Measurements from ENCODE around the gene MYO6. TPM values are rescaled to one million over a fixed set of nuclear protein-coding genes. Genes with fewer than 3 reads are reported as not detected.

MYO6 gene
- total and polyA plus RNA-seq, 5 donors, result 3.3 to 9.0 (median 7.3) TPM

- Histone ChIP-seq H3K27ac (ENCODE audit: low read length) (no peak overlapping the region), H3K4me1 (ENCODE audit: control insufficient read depth, insufficient read depth, low read length) (no peaks in the 10 kb centered on the region), H3K27me3 (ENCODE audit: control insufficient read depth, insufficient read depth) (no peaks in the 10 kb centered on the region), H3K4me3 (ENCODE audit: low read length) (no peak overlapping the region), H3K9me3 (ENCODE audit: control insufficient read depth, low read length) (no peaks in the 10 kb centered on the region)
- DNase-seq, result no peak
- WGBS, result 90% methylated on average over 9 of the region's 9 CpGs
- intact Hi-C loops (cut with DNase I), result no loop called here
- no peak for ATAC-seq
Measured at GRCh38 chr6:75800708-75801505, 51.9 kb downstream of the MYO6 start.

DNA sequence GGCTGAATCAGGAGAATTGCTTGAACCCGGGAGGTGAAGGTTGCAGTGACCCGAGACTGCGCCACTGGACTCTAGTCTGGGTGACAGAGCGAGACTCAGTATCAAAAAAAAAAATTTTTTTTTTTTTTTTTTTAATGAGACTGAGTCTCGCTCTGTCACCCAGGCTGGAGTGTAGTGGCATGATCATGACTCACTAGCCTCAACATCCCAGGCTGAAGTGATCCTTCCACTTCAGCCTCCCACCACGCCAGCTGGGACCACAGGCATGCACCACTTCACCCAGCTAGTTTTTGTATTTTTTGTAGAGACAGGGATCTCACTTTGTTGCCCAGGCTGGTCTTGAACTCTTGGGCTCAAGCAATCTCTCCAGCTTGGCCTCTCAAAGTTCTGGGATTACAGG, 53.3 kb downstream of the MYO6 start:
- intact Hi-C loops (cut with DNase I), result no loop called here
- DNase-seq (no peak), ATAC-seq (no peak)
- Histone ChIP-seq H3K4me1 (ENCODE audit: control insufficient read depth, insufficient read depth, low read length) (no peaks in the 10 kb centered on the region), H3K4me3 (ENCODE audit: low read length) (no peak overlapping the region), H3K27ac (ENCODE audit: low read length) (no peak overlapping the region), H3K9me3 (ENCODE audit: control insufficient read depth, low read length) (no peaks in the 10 kb centered on the region), H3K27me3 (ENCODE audit: control insufficient read depth, insufficient read depth) (no peaks in the 10 kb centered on the region)
- 98% methylated on average over 6 of the region's 6 CpGs for WGBS

DNA sequence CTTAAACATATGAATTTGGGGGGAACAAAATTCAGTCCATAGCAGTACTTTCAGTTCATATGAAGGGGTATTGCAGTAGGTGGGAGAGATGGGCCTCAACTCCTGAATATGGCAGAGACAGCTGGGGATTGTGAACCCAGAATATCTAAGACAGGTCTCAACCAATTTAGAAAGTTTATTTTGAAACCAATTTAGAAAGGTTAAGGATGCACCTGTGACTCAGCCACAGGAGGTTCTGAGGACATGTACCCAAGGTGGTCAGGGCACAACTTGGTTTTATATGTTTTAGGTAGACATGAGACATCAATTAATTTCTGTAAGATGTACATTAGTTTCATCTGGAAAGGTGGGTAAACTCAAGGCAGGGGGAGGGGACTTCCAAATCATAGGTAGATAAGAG, 59.5 kb downstream of the MYO6 start:
- Histone ChIP-seq H3K4me1 (ENCODE audit: control insufficient read depth, insufficient read depth, low read length) (no peaks in the 10 kb centered on the region), H3K9me3 (ENCODE audit: control insufficient read depth, low read length) (no peaks in the 10 kb centered on the region), H3K27ac (ENCODE audit: low read length) (no peak overlapping the region), H3K27me3 (ENCODE audit: control insufficient read depth, insufficient read depth) (no peaks in the 10 kb centered on the region), H3K4me3 (ENCODE audit: low read length) (no peak overlapping the region)
- intact Hi-C loops (cut with DNase I), result no loop called here
- ATAC-seq (no peak), DNase-seq (no peak)

- intact Hi-C loops (cut with DNase I), result no loop called here
- H3K4me3 ChIP-seq (ENCODE audit: low read length), result no peak overlapping the region
- ATAC-seq (no peak), DNase-seq (no peak)
- 88% methylated on average over 1 of the region's 1 CpG for WGBS
- no peak overlapping the region for H3K27ac ChIP-seq (ENCODE audit: low read length)
- no peaks in the 10 kb centered on the region for H3K27me3 ChIP-seq (ENCODE audit: control insufficient read depth, insufficient read depth)
- no peaks in the 10 kb centered on the region for H3K9me3 ChIP-seq (ENCODE audit: control insufficient read depth, low read length)
- H3K4me1 ChIP-seq (ENCODE audit: control insufficient read depth, insufficient read depth, low read length), result no peaks in the 10 kb centered on the region
Measured at GRCh38 chr6:75812560-75812959, 63.5 kb downstream of the MYO6 start.

- Histone ChIP-seq H3K27ac (ENCODE audit: low read length) (no peak overlapping the region), H3K9me3 (ENCODE audit: control insufficient read depth, low read length) (no peaks in the 10 kb centered on the region), H3K4me1 (ENCODE audit: control insufficient read depth, insufficient read depth, low read length) (no peaks in the 10 kb centered on the region), H3K4me3 (ENCODE audit: low read length) (no peak overlapping the region), H3K27me3 (ENCODE audit: control insufficient read depth, insufficient read depth) (no peaks in the 10 kb centered on the region)
- ATAC-seq (peak in 1 of 2 donors; percentile 24), DNase-seq (peak in 1 of 3 donors; percentile 17)
- 78% methylated on average over 8 of the region's 8 CpGs for WGBS
- intact Hi-C loops (cut with DNase I), result no loop called here
Measured at GRCh38 chr6:75813476-75814250, 64.6 kb downstream of the MYO6 start.

GRCh38 chr6:75815756-75816155, 66.7 kb downstream of the MYO6 start:
- intact Hi-C loops (cut with DNase I), result no loop called here
- Histone ChIP-seq H3K9me3 (ENCODE audit: control insufficient read depth, low read length) (no peaks in the 10 kb centered on the region), H3K27me3 (ENCODE audit: control insufficient read depth, insufficient read depth) (no peaks in the 10 kb centered on the region), H3K4me1 (ENCODE audit: control insufficient read depth, insufficient read depth, low read length) (no peaks in the 10 kb centered on the region), H3K4me3 (ENCODE audit: low read length) (no peak overlapping the region), H3K27ac (ENCODE audit: low read length) (no peak overlapping the region)
- no peak for DNase-seq
- no peak for ATAC-seq
- 94% methylated on average over 1 of the region's 1 CpG for WGBS

GRCh38 chr6:75818098-75818855, 69.2 kb downstream of the MYO6 start:
- no peak overlapping the region for H3K27ac ChIP-seq (ENCODE audit: low read length)
- H3K9me3 ChIP-seq (ENCODE audit: control insufficient read depth, low read length), result no peaks in the 10 kb centered on the region
- WGBS, result 82% methylated on average over 1 of the region's 1 CpG
- no peaks in the 10 kb centered on the region for H3K4me1 ChIP-seq (ENCODE audit: control insufficient read depth, insufficient read depth, low read length)
- ATAC-seq (no peak), DNase-seq (no peak)
- H3K27me3 ChIP-seq (ENCODE audit: control insufficient read depth, insufficient read depth), result no peaks in the 10 kb centered on the region
- no peak overlapping the region for H3K4me3 ChIP-seq (ENCODE audit: low read length)
- intact Hi-C loops (cut with DNase I), result no loop called here

- intact Hi-C loops (cut with DNase I), result no loop called here
- no peak for ATAC-seq
- Histone ChIP-seq H3K4me3 (ENCODE audit: low read length) (no peak overlapping the region), H3K27me3 (ENCODE audit: control insufficient read depth, insufficient read depth) (no peaks in the 10 kb centered on the region), H3K4me1 (ENCODE audit: control insufficient read depth, insufficient read depth, low read length) (no peaks in the 10 kb centered on the region), H3K9me3 (ENCODE audit: control insufficient read depth, low read length) (no peaks in the 10 kb centered on the region), H3K27ac (ENCODE audit: low read length) (no peak overlapping the region)
- no peak for DNase-seq
- WGBS, result 83% methylated on average over 5 of the region's 5 CpGs
Measured at GRCh38 chr6:75819776-75820487, 70.9 kb downstream of the MYO6 start.

GRCh38 chr6:75824160-75824559, 75.1 kb downstream of the MYO6 start:
- intact Hi-C loops (cut with DNase I), result no loop called here
- H3K27me3 ChIP-seq (ENCODE audit: control insufficient read depth, insufficient read depth), result no peaks in the 10 kb centered on the region
- no peak overlapping the region for H3K27ac ChIP-seq (ENCODE audit: low read length)
- no peaks in the 10 kb centered on the region for H3K9me3 ChIP-seq (ENCODE audit: control insufficient read depth, low read length)
- H3K4me3 ChIP-seq (ENCODE audit: low read length), result no peak overlapping the region
- H3K4me1 ChIP-seq (ENCODE audit: control insufficient read depth, insufficient read depth, low read length), result no peaks in the 10 kb centered on the region
- no peak for DNase-seq
- no peak for ATAC-seq

- ATAC-seq, result no peak
- DNase-seq, result no peak
- Histone ChIP-seq H3K4me3 (ENCODE audit: low read length) (no peak overlapping the region), H3K9me3 (ENCODE audit: control insufficient read depth, low read length) (no peaks in the 10 kb centered on the region), H3K4me1 (ENCODE audit: control insufficient read depth, insufficient read depth, low read length) (no peaks in the 10 kb centered on the region), H3K27ac (ENCODE audit: low read length) (no peak overlapping the region), H3K27me3 (ENCODE audit: control insufficient read depth, insufficient read depth) (no peaks in the 10 kb centered on the region)
- 98% methylated on average over 1 of the region's 1 CpG for WGBS
- intact Hi-C loops (cut with DNase I), result no loop called here
Measured at GRCh38 chr6:75827163-75827562, 78.1 kb downstream of the MYO6 start.
